ENCODE results near the gene EBI3. TPM values are rescaled to one million over a fixed set of nuclear protein-coding genes. Genes with fewer than 3 reads are reported as not detected.

The EBI3 gene
- total and polyA plus RNA-seq, 2 of the 8 experiments (the other 6 are each of a cell fraction or from before 2014, with no cell fraction given) = 0.99 to 8.4 TPM

GRCh38 chr19:4267901-4268815 lies 38.8 kb downstream of the EBI3 start (continued):
- TF ChIP-seq CHD7 (IDR thresholded peaks at IDR 0.05; ENCODE audit: insufficient replicate concordance, low read length) = no peak
- no peak for TF ChIP-seq SP1 (IDR thresholded peaks at IDR 0.05; ENCODE audit: low read depth, low read length)
- no peak for TF ChIP-seq TBP (IDR thresholded peaks at IDR 0.05; ENCODE audit: low read depth, low read length)
- TF ChIP-seq E2F6 (IDR thresholded peaks at IDR 0.05) = no peak
- TF ChIP-seq RBBP5 (IDR thresholded peaks at IDR 0.05; ENCODE audit: borderline replicate concordance, low read depth, low read length) = no peak
- no peak for TF ChIP-seq RXRA (IDR thresholded peaks at IDR 0.05; ENCODE audit: insufficient read depth, low read depth, low read length)
- TF ChIP-seq SAP30 (IDR thresholded peaks at IDR 0.05; ENCODE audit: insufficient read depth, insufficient replicate concordance, low read length) = no peak
- TF ChIP-seq TAF1 (IDR thresholded peaks at IDR 0.05; ENCODE audit: low read depth, low read length) = no peak
- TF ChIP-seq CHD2 (IDR thresholded peaks at IDR 0.05; ENCODE audit: low read length) = no peak

All from H1 (cell line).